Measurements from ENCODE around the gene DNAAF1. TPM values are rescaled to one million over a fixed set of nuclear protein-coding genes. Genes with fewer than 3 reads are reported as not detected.

Gene DNAAF1
- total and polyA plus RNA-seq, 2 donors (not counting 3 experiments of a cell fraction or from before 2014, with no cell fraction given), result 0.01 TPM; not detected in 1

DNA sequence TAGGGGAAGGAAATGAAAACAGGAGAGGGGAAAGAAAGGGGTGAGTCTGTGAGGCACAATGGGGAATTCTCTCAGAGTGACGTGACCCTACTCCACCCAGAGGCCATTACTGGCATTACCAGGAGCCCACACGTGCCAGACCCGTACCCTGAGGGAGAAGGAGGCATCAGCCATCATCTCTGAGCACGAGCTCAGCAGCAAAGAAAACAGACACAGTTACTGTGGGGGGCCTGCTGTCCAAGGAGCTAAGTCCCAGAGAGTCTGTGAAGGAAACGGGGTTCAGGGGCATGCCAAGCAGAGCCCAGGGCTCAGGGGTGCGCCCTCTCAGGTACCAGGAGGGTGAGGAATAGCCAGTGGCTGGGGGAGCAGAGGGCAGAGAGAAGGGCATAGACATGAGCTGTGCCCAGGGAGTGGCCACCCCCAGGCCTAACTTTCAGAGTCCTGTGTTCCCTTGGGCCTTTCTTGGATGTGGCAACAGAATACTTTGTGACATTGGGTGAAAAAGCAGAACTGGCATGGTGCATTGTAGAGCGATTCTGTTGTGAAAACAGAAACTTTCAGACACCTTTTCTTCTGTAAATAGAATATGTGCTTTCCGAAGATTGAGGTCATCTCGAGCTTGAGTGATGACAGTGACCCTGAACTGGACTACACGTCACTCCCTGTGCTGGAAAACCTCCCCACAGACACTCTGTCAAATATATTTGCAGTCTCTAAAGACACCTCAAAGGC, 30.4 kb downstream of the DNAAF1 start:
- Histone ChIP-seq H3K36me3 (ENCODE audit: control insufficient read depth in 2 of 2, extremely low read depth in 1 of 2, insufficient read depth in 2 of 2, low read length in 2 of 2) (peaks cover 2 to 16% of the 10 kb centered on the region in 2 experiments), H3K4me2 (ENCODE audit: insufficient read depth, low read length) (no peak overlapping the region), H3K9me3 (replicated peaks; ENCODE audit: control insufficient read depth, insufficient read depth, low read length) (no peaks in the 10 kb centered on the region), H3K9ac (replicated peaks; ENCODE audit: extremely low read depth, insufficient read depth, low read length) (no peak overlapping the region), H3K27ac (ENCODE audit: insufficient read depth, low read depth, low read length) (no peak overlapping the region), H4K20me1 (replicated peaks; ENCODE audit: control insufficient read depth, extremely low read depth, insufficient read depth, low read length) (no peaks in the 10 kb centered on the region), H3K4me3 (replicated peaks in 1 of 3; ENCODE audit: insufficient read depth in 1 of 3, low read depth in 1 of 3, low read length in 3 of 3) (no peak overlapping the region), H3K9me1 (replicated peaks; ENCODE audit: control insufficient read depth, extremely low read depth, insufficient read depth, low read length) (no peaks in the 10 kb centered on the region), H3K79me2 (ENCODE audit: control insufficient read depth, insufficient read depth, low read length) (no peaks in the 10 kb centered on the region), H2AFZ (ENCODE audit: low read depth, low read length) (no peak overlapping the region), H3K27me3 (ENCODE audit: control insufficient read depth in 2 of 2, insufficient read depth in 2 of 2, low read length in 2 of 2) (no peaks in the 10 kb centered on the region), H3K4me1 (ENCODE audit: control insufficient read depth, extremely low read depth, insufficient read depth, low read length) (peaks cover 18% of the 10 kb centered on the region)
- intact Hi-C loops (cut with micrococcal nuclease), result loop anchor here (1.0 to 5.0 kb wide), 5 partner anchors 30 to 208 kb away; partner anchors contain the start of genes DNAAF1, HSDL1 and NECAB2
- ChIA-PET CTCF (interaction anchor here (0.8 to 4.4 kb wide), 11 partner anchors 9 to 309 kb away, joined by 3 to 24 read pairs (median 3); partner anchors contain the start of genes MBTPS1 and TAF1C), POLR2A (interaction anchor here (0.6 to 1.4 kb wide), 2 partner anchors 26 to 59 kb away, joined by 3 to 5 read pairs; partner anchors contain the start of gene MBTPS1)
- no peak for TF ChIP-seq POLR2A (IDR thresholded peaks at IDR 0.05; ENCODE audit: low read depth, low read length)
- TF ChIP-seq, protein P1, sequence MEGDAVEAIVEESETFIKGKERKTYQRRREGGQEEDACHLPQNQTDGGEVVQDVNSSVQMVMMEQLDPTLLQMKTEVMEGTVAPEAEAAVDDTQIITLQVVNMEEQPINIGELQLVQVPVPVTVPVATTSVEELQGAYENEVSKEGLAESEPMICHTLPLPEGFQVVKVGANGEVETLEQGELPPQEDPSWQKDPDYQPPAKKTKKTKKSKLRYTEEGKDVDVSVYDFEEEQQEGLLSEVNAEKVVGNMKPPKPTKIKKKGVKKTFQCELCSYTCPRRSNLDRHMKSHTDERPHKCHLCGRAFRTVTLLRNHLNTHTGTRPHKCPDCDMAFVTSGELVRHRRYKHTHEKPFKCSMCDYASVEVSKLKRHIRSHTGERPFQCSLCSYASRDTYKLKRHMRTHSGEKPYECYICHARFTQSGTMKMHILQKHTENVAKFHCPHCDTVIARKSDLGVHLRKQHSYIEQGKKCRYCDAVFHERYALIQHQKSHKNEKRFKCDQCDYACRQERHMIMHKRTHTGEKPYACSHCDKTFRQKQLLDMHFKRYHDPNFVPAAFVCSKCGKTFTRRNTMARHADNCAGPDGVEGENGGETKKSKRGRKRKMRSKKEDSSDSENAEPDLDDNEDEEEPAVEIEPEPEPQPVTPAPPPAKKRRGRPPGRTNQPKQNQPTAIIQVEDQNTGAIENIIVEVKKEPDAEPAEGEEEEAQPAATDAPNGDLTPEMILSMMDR (IDR thresholded peaks at IDR 0.05; ENCODE audit: extremely low read depth in 1 of 2, insufficient read depth in 1 of 2, low read depth in 1 of 2, low read length in 2 of 2), result peak; percentile 32 to 61
- TF ChIP-seq, protein P2, sequence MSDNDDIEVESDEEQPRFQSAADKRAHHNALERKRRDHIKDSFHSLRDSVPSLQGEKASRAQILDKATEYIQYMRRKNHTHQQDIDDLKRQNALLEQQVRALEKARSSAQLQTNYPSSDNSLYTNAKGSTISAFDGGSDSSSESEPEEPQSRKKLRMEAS (IDR thresholded peaks at IDR 0.05; ENCODE audit: insufficient read depth, insufficient read length), result peak; percentile 26
- peak; percentile 85 for FAIRE-seq
- dilution Hi-C loops (cut with MboI; ENCODE audit: extremely low pct_ligation_motif_present, low sequenced_read_pairs), result no loop called here
- peak; percentile 52 for DNase-seq (ENCODE audit: low read depth, low spot score)
- no TSS peak for BruUV-seq (replicated peaks)
